CD14-positive monocyte (primary cell): ENCODE measurements around the gene C19orf67. TPM values are rescaled to one million over a fixed set of nuclear protein-coding genes. Genes with fewer than 3 reads are reported as not detected.

ENCODE experiments used
- DNase-seq, 3 donors: peaks; one replicate each; pipeline ENCODE4 v3.0.0-alpha.2; 2011 to 2022
- H2AFZ ChIP-seq: 2 replicates; pipeline ENCODE4 v1.6.0; 2012; ENCODE audit warnings: mild to moderate bottlenecking, low read depth, low read length, inconsistent platforms; ENCODE audit not compliant: insufficient read depth, poor library complexity, severe bottlenecking
- H3K27ac ChIP-seq, 2 donors: 1 replicate in 1 of 2; 2 replicates in 1 of 2; pipeline ENCODE4 v1.5.1; 2012 to 2013; ENCODE audit warnings: low read length in 2 of 2, control low read depth in 1 of 2, inconsistent platforms in 1 of 2, low read depth in 1 of 2, mild to moderate bottlenecking in 1 of 2
- H3K27me3 ChIP-seq, 2 donors: one replicate each; pipeline versions ENCODE4 v1.6.0 to v1.6.1; 2011 to 2013; ENCODE audit warnings: low read length in 2 of 2; ENCODE audit not compliant: control insufficient read depth in 2 of 2, insufficient read depth in 2 of 2
- H3K36me3 ChIP-seq, 2 donors: replicated peaks in 1 of 2; 1 replicate in 1 of 2; 2 replicates in 1 of 2; pipeline versions ENCODE4 v1.5.1 to v1.6.1; 2012 to 2013; ENCODE audit warnings: low read length in 2 of 2, control low read depth in 1 of 2, inconsistent platforms in 1 of 2, mild to moderate bottlenecking in 1 of 2; ENCODE audit not compliant: insufficient read depth in 2 of 2, control insufficient read depth in 1 of 2
- H3K4me1 ChIP-seq, 2 donors: 1 replicate in 1 of 2; 2 replicates in 1 of 2; pipeline versions ENCODE4 v1.5.1 to v1.6.1; 2012 to 2013; ENCODE audit warnings: low read length in 2 of 2, control low read depth in 1 of 2, inconsistent platforms in 1 of 2, mild to moderate bottlenecking in 1 of 2, moderate library complexity in 1 of 2; ENCODE audit not compliant: insufficient read depth in 2 of 2, control insufficient read depth in 1 of 2
- H3K4me2 ChIP-seq: replicated peaks from 2 replicates; pipeline ENCODE3; 2012; ENCODE audit warnings: low read length, moderate library complexity, mild to moderate bottlenecking; ENCODE audit not compliant: poor library complexity, severe bottlenecking; ENCODE audit errors: extremely low read depth
- H3K4me3 ChIP-seq, 3 experiments: fragments of 200-600 bp in 1 of 3; sonication (generic) in 1 of 3; replicated peaks in 1 of 3; 1 replicate in 2 of 3; 2 replicates in 1 of 3; pipeline ENCODE4 v1.5.1; 2011 to 2013; ENCODE audit warnings: low read length in 3 of 3, mild to moderate bottlenecking in 3 of 3, control low read depth in 2 of 3, low read depth in 2 of 3, inconsistent platforms in 1 of 3, moderate library complexity in 1 of 3
- H3K79me2 ChIP-seq: 2 replicates; pipeline ENCODE4 v1.6.0; 2012; ENCODE audit warnings: mild to moderate bottlenecking, control low read depth, inconsistent platforms, low read length, moderate library complexity; ENCODE audit not compliant: insufficient read depth
- H3K9ac ChIP-seq: 2 replicates; pipeline ENCODE4 v1.6.0; 2017; ENCODE audit warnings: low read length, mild to moderate bottlenecking; ENCODE audit not compliant: insufficient read depth, poor library complexity, severe bottlenecking
- H3K9me3 ChIP-seq, 2 donors: replicated peaks in 1 of 2; 1 replicate in 1 of 2; 2 replicates in 1 of 2; pipeline versions ENCODE4 v1.5.1 to v1.6.1; 2012 to 2013; ENCODE audit warnings: low read length in 2 of 2, control low read depth in 1 of 2; ENCODE audit not compliant: control insufficient read depth in 1 of 2, insufficient read depth in 1 of 2
- H4K20me1 ChIP-seq: 2 replicates; pipeline ENCODE4 v1.6.0; 2012; ENCODE audit warnings: mild to moderate bottlenecking, low read length, control low read depth, moderate library complexity; ENCODE audit not compliant: insufficient read depth
- H3K27ac Mint-ChIP-seq, 7 donors: one replicate each; pipeline ENCODE4 v1.8.0; 2020; ENCODE audit warnings: mild to moderate bottlenecking in 7 of 7, mixed read lengths in 7 of 7, moderate library complexity in 6 of 7, inconsistent platforms in 2 of 7
- H3K27me3 Mint-ChIP-seq, 3 donors: one replicate each; pipeline ENCODE4 v1.8.0; 2021 to 2022; ENCODE audit warnings: low read depth in 3 of 3, mild to moderate bottlenecking in 3 of 3, mixed read lengths in 3 of 3, moderate library complexity in 3 of 3, inconsistent platforms in 1 of 3
- H3K36me3 Mint-ChIP-seq, 2 donors: one replicate each; pipeline ENCODE4 v1.8.0; 2020; ENCODE audit warnings: mixed read lengths in 2 of 2, inconsistent platforms in 1 of 2, mild to moderate bottlenecking in 1 of 2
- H3K4me1 Mint-ChIP-seq: one replicate; pipeline ENCODE4 v1.8.0; 2020; ENCODE audit warnings: mild to moderate bottlenecking, mixed read lengths
- H3K4me3 Mint-ChIP-seq, 2 donors: one replicate each; pipeline ENCODE4 v1.8.0; 2020; ENCODE audit warnings: mild to moderate bottlenecking in 2 of 2, mixed read lengths in 2 of 2, moderate library complexity in 1 of 2
- H3K9me3 Mint-ChIP-seq, 7 donors: one replicate each; pipeline ENCODE4 v1.8.0; 2020 to 2022; ENCODE audit warnings: mixed read lengths in 7 of 7, mild to moderate bottlenecking in 6 of 7, moderate library complexity in 6 of 7, inconsistent platforms in 2 of 7
- WGBS: methylation state at CpG from one replicate; pipeline ENCODE4 v1.1.5; 2013; ENCODE audit warnings: missing lambda C conversion rate; ENCODE audit not compliant: insufficient coverage; 5-methylcytosine and 5-hydroxymethylcytosine counted together
- intact Hi-C, 2 donors: fragments of 100-400 bp; cut with micrococcal nuclease; formaldehyde crosslinking; loops; one replicate each; pipeline versions ENCODE4 v1.15.0 to v1.15.1; 2023
- polyA plus RNA-seq, 3 donors: library from polyadenylated mRNA; depleted of rRNA in 1 of 3; unstranded in 2 of 3; stranded (reverse) in 1 of 3; fragments of 300-500 nt in 2 of 3; fragments of >200 nt in 1 of 3; fragmentation: Illumina TruSeq in 2 of 3; gene quantifications; 1 replicate in 2 of 3; 2 replicates in 1 of 3; pipeline ENCODE4 v1.2.3, GENCODE V29; 2012 to 2021
- TF ChIP-seq, protein P1 (sequence below): fragments of 200-600 bp; IDR thresholded peaks from one replicate; pipeline ENCODE4 v1.8.0; 2022; ENCODE audit warnings: antibody characterized with exemption, mild to moderate bottlenecking

C19orf67 gene
- polyA plus RNA-seq, 3 donors, result not detected

DNA sequence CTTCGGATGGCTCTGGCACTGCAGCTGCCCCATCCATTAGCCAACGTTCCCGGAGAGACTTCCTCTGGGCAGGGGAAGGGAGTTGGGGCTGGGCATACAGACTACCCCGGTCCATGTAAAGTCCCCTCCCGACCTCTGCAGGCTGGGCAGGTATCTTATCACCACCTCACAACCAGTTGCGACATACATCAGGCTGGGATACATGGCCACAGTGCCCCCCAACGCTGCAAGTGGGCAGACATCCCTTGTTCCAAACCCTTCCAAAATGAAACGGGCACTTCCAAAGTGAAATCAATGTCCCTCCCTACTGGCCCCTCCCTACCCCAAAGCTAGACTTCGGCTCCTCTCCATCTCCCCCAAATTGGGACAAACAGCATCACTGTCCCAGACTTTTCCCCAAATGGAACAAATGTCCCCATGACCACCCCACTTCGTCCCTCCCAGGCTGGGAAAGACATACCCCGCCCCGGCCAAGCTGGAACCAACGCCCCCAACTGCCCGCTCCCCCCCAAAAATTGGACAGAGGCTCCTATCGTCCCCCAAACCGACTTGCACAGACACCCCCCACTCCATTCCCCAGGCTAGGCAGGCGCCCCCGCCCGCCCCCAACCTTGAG, 28.7 kb downstream of the C19orf67 start:
- Histone ChIP-seq H3K27ac (no peak overlapping the region), H3K9ac (no peak overlapping the region), H3K36me3 (peaks cover 8 to 14% of the 10 kb centered on the region in 2 donors), H3K9me3 (peaks cover 8 to 10% of the 10 kb centered on the region in 2 donors), H3K4me2 (peak overlapping the region; percentile 45), H3K27me3 (peaks cover 16 to 54% of the 10 kb centered on the region in 2 donors), H2AFZ (no peak overlapping the region), H3K4me1 (peaks cover 6 to 9% of the 10 kb centered on the region in 2 donors), H4K20me1 (no peaks in the 10 kb centered on the region), H3K4me3 (peak overlapping the region in 1 of 3 experiments; percentile 23), H3K79me2 (no peaks in the 10 kb centered on the region)
- TF ChIP-seq, protein P1, sequence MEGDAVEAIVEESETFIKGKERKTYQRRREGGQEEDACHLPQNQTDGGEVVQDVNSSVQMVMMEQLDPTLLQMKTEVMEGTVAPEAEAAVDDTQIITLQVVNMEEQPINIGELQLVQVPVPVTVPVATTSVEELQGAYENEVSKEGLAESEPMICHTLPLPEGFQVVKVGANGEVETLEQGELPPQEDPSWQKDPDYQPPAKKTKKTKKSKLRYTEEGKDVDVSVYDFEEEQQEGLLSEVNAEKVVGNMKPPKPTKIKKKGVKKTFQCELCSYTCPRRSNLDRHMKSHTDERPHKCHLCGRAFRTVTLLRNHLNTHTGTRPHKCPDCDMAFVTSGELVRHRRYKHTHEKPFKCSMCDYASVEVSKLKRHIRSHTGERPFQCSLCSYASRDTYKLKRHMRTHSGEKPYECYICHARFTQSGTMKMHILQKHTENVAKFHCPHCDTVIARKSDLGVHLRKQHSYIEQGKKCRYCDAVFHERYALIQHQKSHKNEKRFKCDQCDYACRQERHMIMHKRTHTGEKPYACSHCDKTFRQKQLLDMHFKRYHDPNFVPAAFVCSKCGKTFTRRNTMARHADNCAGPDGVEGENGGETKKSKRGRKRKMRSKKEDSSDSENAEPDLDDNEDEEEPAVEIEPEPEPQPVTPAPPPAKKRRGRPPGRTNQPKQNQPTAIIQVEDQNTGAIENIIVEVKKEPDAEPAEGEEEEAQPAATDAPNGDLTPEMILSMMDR, result no peak
- peak overlapping the region; percentile 20 to 71 for H3K4me3 Mint-ChIP-seq
- H3K27me3 Mint-ChIP-seq, result peaks cover 60 to 78% (median 64%) of the 10 kb centered on the region in 3 donors
- DNase-seq, result no peak
- WGBS, result 39% methylated on average over 11 of the region's 19 CpGs
- intact Hi-C loops, result no loop called here
- peaks cover 5 to 20% (median 9%) of the 10 kb centered on the region in 7 donors for H3K9me3 Mint-ChIP-seq
- H3K36me3 Mint-ChIP-seq, result peaks cover 15 to 19% of the 10 kb centered on the region in 2 donors
- H3K4me1 Mint-ChIP-seq, result peaks cover 20% of the 10 kb centered on the region
- H3K27ac Mint-ChIP-seq, result no peak overlapping the region

DNA sequence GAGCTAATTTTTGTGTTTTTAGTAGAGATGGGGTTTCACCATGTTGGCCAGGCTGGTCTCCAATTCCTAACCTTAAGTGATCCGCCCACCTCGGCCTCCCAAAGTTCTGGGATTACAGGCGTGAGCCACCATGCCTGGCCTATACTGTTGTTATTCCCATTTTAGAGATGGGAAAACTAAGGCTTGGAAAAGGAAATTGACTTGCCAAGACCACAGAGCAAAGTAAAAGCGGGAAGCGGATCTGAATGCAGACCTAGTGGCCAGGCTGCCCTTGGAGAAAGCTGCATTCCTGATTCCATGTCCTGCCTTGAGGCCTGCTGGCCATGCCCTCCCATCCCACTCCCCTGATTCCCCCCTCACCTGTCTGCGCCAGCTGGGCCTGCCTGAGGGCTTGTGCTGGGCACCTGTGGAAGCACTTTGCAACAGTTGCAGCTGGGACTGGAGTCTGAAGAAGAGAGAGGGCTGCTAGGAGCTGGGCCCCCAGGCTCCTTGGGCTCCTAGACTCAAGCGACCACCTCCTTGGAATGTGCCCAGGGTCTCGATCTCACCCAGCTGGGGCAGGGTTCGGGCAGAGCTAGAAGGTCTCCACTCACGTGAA, 29.4 kb downstream of the C19orf67 start:
- H3K27ac Mint-ChIP-seq, result no peak overlapping the region
- no peak for DNase-seq
- Histone ChIP-seq H3K4me1 (peaks cover 6 to 9% of the 10 kb centered on the region in 2 donors), H3K9ac (no peak overlapping the region), H3K79me2 (no peaks in the 10 kb centered on the region), H3K27me3 (peaks cover 16 to 49% of the 10 kb centered on the region in 2 donors), H2AFZ (no peak overlapping the region), H3K27ac (no peak overlapping the region), H3K4me2 (no peak overlapping the region), H3K9me3 (peaks cover 8 to 10% of the 10 kb centered on the region in 2 donors), H4K20me1 (no peaks in the 10 kb centered on the region), H3K4me3 (no peak overlapping the region), H3K36me3 (peaks cover 13 to 19% of the 10 kb centered on the region in 2 donors)
- H3K27me3 Mint-ChIP-seq, result peaks cover 56 to 72% (median 64%) of the 10 kb centered on the region in 3 donors
- H3K9me3 Mint-ChIP-seq, result peaks cover 5 to 23% (median 9%) of the 10 kb centered on the region in 7 donors
- peaks cover 22 to 23% of the 10 kb centered on the region in 2 donors for H3K36me3 Mint-ChIP-seq
- TF ChIP-seq, protein P1, result no peak
- WGBS, result 98% methylated on average over 4 of the region's 10 CpGs
- intact Hi-C loops, result no loop called here
- H3K4me1 Mint-ChIP-seq, result peaks cover 20% of the 10 kb centered on the region
- H3K4me3 Mint-ChIP-seq, result peak overlapping the region in 1 of 2 donors; percentile 71
